Prostate gland (tissue), 2 donors: ENCODE data around the gene EIF3J.

Source experiments
- CTCF ChIP-seq, 4 experiments: fragments of 200-600 bp in 2 of 4; fragments of 450-650 bp in 2 of 4; sonication (generic) in 2 of 4; IDR thresholded peaks; 1 replicate in 3 of 4; 2 replicates in 1 of 4; pipeline ENCODE4 v1.5.1; 2016 to 2019; ENCODE audit warnings: antibody characterized with exemption in 4 of 4, mild to moderate bottlenecking in 2 of 4, moderate library complexity in 2 of 4
- POLR2AphosphoS5 ChIP-seq: sonication (generic); formaldehyde crosslinking; IDR thresholded peaks from one replicate; pipeline ENCODE4 v1.6.1; 2017; ENCODE audit warnings: antibody characterized with exemption

GRCh38 chr15:44569316-44569715 lies 32.4 kb downstream of the EIF3J start:
- TF ChIP-seq CTCF (IDR thresholded peaks at IDR 0.05) (no peak), POLR2AphosphoS5 (no peak)
